Colonic mucosa (tissue), 4 donors: ENCODE results near the gene WIZ. TPM values are rescaled to one million over a fixed set of nuclear protein-coding genes. Genes with fewer than 3 reads are reported as not detected.

Experiments
- DNase-seq: peaks from one replicate; pipeline ENCODE4 v3.0.0-alpha.2; 2020
- H3K27ac ChIP-seq: fragments of 200-600 bp; one replicate; pipeline ENCODE4 v1.8.0; 2021
- H3K27me3 ChIP-seq: fragments of 200-600 bp; one replicate; pipeline ENCODE4 v1.8.0; 2021
- H3K36me3 ChIP-seq: fragments of 200-600 bp; one replicate; pipeline ENCODE4 v1.8.0; 2021
- H3K4me1 ChIP-seq: fragments of 200-600 bp; one replicate; pipeline ENCODE4 v1.8.0; 2021; ENCODE audit warnings: mild to moderate bottlenecking
- H3K4me3 ChIP-seq: fragments of 200-600 bp; one replicate; pipeline ENCODE4 v1.8.0; 2021
- H3K9ac ChIP-seq, 2 donors: one replicate each; pipeline ENCODE4 v1.7.0; 2013; ENCODE audit warnings: control low read depth in 2 of 2, low read depth in 2 of 2, low read length in 2 of 2
- H3K9me3 ChIP-seq: fragments of 200-600 bp; one replicate; pipeline ENCODE4 v1.8.0; 2021
- CTCF ChIP-seq: fragments of 200-600 bp; IDR thresholded peaks from one replicate; pipeline ENCODE4 v1.8.0; 2022; ENCODE audit warnings: antibody characterized with exemption, mild to moderate bottlenecking
- intact Hi-C: fragments of 100-400 bp; cut with DNase I; formaldehyde crosslinking; loops from one replicate; pipeline ENCODE4 v1.14.1; 2022
- total RNA-seq, 2 donors: library from RNA; stranded (reverse); fragmentation: NEBNext Ultra II Directional in 1 of 2; extraction: Animal tissue kit (Norgen Biotek cat#: 25700) in 1 of 2; gene quantifications; one replicate each; pipeline ENCODE4 v1.2.1, GENCODE V29; 2021
- donor health status: healthy.
- donor health status: DM: no; HTN: no; CAD: no.
- donor health status: DM: no; HTN: no; CAD: no.

Gene WIZ
- total RNA-seq, 2 donors from 2014 or later: 18.3 to 31.2 TPM

GRCh38 chr19:15436826-15437110 lies 13.0 kb downstream of the WIZ start:
- DNase-seq: no peak
- no peaks in the 10 kb centered on the region for H3K36me3 ChIP-seq
- no peak overlapping the region for H3K27ac ChIP-seq
- no peak for TF ChIP-seq CTCF
- no peak overlapping the region for H3K4me3 ChIP-seq
- H3K9me3 ChIP-seq: no peaks in the 10 kb centered on the region
- H3K27me3 ChIP-seq: no peaks in the 10 kb centered on the region
- intact Hi-C loops: no loop called here
- H3K9ac ChIP-seq: no peak overlapping the region
- peaks cover under 1% of the 10 kb centered on the region for H3K4me1 ChIP-seq

- no peaks in the 10 kb centered on the region for H3K36me3 ChIP-seq
- H3K27me3 ChIP-seq: no peaks in the 10 kb centered on the region
- H3K27ac ChIP-seq: no peak overlapping the region
- no peak for TF ChIP-seq CTCF
- no peak overlapping the region for H3K4me3 ChIP-seq
- DNase-seq: no peak
- H3K9ac ChIP-seq: no peak overlapping the region
- H3K4me1 ChIP-seq: peaks cover 6% of the 10 kb centered on the region
- intact Hi-C loops: no loop called here
- H3K9me3 ChIP-seq: no peaks in the 10 kb centered on the region
Observed at GRCh38 chr19:15436012-15436825, 13.5 kb downstream of the WIZ start.

- no peak for TF ChIP-seq CTCF
- Histone ChIP-seq H3K4me3 (peak overlapping the region; percentile 73), H3K36me3 (no peaks in the 10 kb centered on the region), H3K27ac (peak overlapping the region; percentile 90), H3K27me3 (no peaks in the 10 kb centered on the region), H3K9me3 (no peaks in the 10 kb centered on the region), H3K4me1 (peaks cover 13% of the 10 kb centered on the region), H3K9ac (peak overlapping the region; percentile 79 to 84)
- DNase-seq: no peak
- intact Hi-C loops: no loop called here
Observed at GRCh38 chr19:15433519-15434069, 16.2 kb downstream of the WIZ start.

GRCh38 chr19:15432629-15433518 lies 16.9 kb downstream of the WIZ start:
- Histone ChIP-seq H3K9ac (peak overlapping the region; percentile 79 to 84), H3K9me3 (no peaks in the 10 kb centered on the region), H3K36me3 (no peaks in the 10 kb centered on the region), H3K27me3 (no peaks in the 10 kb centered on the region), H3K27ac (peak overlapping the region; percentile 90), H3K4me3 (peak overlapping the region; percentile 73), H3K4me1 (peaks cover 13% of the 10 kb centered on the region)
- intact Hi-C loops: no loop called here
- TF ChIP-seq CTCF: no peak
- DNase-seq: peak; percentile 93

GRCh38 chr19:15432018-15432494 lies 17.7 kb downstream of the WIZ start:
- peaks cover 13% of the 10 kb centered on the region for H3K4me1 ChIP-seq
- intact Hi-C loops: no loop called here
- no peaks in the 10 kb centered on the region for H3K27me3 ChIP-seq
- no peak for DNase-seq
- peak overlapping the region; percentile 76 to 82 for H3K9ac ChIP-seq
- H3K4me3 ChIP-seq: peak overlapping the region; percentile 85
- no peak for TF ChIP-seq CTCF
- peaks cover 2% of the 10 kb centered on the region for H3K36me3 ChIP-seq
- no peak overlapping the region for H3K27ac ChIP-seq
- no peaks in the 10 kb centered on the region for H3K9me3 ChIP-seq
